ENCODE measurements around the gene PRKCA.

- TF ChIP-seq CTCF (IDR thresholded peaks at IDR 0.05), result no peak
- TF ChIP-seq POLR2A (IDR thresholded peaks at IDR 0.05; ENCODE audit: low read depth), result no peak
- no peak for TF ChIP-seq POLR2AphosphoS5 (IDR thresholded peaks at IDR 0.05)
- TF ChIP-seq EP300 (IDR thresholded peaks at IDR 0.05), result no peak
Measured at GRCh38 chr17:66695098-66695497, 392.7 kb downstream of the PRKCA start.
